GM18520 (cell line): ENCODE data around the gene CDHR3.
A peak's percentile ranks its signal among the peaks of the same experiment; 100 is the strongest.

Experiments
- ATAC-seq: cut with Tn5 transposase; IDR thresholded peaks from one replicate; pipeline ENCODE4 v1.9.1; 2021; ENCODE audit not compliant: unreplicated experiment

The CDHR3 gene

GRCh38 chr7:106062006-106062405 lies 98.9 kb downstream of the CDHR3 start:
- peak; percentile 2 for ATAC-seq

GRCh38 chr7:106062521-106062931 lies 99.5 kb downstream of the CDHR3 start:
- no peak for ATAC-seq

GRCh38 chr7:106063024-106063423 lies 100.0 kb downstream of the CDHR3 start:
- ATAC-seq, result no peak

DNA sequence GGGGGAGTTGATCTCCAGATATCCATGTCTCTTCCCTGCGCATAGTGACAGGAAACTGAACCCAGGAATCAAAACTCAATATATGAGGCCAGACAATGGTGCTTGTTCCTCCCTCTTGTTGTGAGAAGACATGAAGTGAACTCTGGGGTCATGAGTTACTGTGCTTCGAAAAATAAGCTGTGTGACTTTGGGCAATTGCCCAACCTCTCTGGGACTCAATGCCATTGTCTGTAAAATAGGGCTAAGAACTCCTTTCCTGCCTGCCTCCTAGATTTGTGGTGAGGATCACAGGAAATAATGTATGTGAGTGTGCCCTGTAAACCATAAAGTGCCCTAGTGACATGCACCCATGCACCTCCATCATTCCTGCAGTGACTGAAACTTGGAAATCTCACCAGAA lies 100.6 kb downstream of the CDHR3 start:
- no peak for ATAC-seq

DNA sequence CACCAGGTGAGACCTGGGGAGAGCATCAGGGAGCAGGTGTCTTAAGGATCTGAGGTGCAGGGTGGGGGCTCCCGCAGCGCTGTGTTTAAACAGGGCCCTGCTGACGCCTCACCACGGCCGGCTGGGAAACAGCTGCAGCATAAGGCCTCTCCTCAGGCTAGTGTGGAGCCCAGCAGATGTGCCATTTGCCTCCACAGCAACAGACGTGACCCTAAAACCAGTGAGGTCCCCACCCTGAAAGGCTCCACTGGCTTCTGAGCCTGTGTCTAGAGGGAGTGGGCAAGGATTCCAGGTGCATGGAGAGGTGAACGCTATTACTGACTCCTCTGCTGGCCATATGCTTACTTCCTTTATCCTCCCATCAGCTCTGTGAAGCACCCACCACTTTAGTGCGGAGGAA lies 101.3 kb downstream of the CDHR3 start:
- ATAC-seq, result no peak

GRCh38 chr7:106064771-106065574 lies 101.9 kb downstream of the CDHR3 start:
- ATAC-seq, result no peak

GRCh38 chr7:106065575-106066500 lies 102.8 kb downstream of the CDHR3 start:
- no peak for ATAC-seq

DNA sequence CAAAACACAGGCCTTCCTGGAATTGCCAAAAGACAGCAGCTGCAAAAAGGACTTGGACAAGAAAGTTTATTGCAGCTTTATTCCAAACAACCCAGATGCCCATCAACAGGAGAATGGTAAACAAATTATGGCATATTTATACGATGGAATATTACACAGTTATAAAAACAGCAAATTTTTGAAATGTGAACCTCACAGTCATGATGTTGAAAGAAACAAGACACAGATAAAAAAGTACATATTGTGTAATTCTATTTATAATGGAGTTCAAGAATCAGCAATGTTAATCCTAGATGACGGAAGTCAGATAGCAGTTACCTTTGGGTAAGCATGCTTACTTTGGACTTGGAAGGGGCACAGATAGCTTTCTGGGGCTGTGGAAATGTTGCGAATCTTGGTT lies 104.6 kb downstream of the CDHR3 start:
- ATAC-seq, result no peak

DNA sequence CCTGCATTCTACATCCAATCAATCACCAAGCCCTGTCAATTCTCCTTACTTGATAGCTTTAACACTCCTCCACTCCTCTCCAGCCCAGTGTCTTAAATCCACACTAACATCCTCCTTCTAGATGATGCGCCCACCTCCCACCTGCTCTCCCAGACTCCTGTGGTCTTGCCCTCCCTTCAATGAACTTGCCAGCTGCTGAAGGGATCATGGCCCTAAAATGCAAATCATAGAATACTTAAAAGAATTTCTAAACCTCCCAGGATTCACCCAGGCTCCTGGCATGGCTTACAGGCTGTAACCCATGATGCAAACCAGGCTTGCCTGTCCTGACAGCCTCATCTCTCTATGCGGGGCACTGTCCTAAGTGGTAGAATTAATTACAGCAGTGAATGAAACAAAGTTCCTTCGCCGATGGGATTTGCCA lies 105.5 kb downstream of the CDHR3 start:
- ATAC-seq, result no peak

GRCh38 chr7:106068986-106069385 lies 105.9 kb downstream of the CDHR3 start:
- no peak for ATAC-seq

DNA sequence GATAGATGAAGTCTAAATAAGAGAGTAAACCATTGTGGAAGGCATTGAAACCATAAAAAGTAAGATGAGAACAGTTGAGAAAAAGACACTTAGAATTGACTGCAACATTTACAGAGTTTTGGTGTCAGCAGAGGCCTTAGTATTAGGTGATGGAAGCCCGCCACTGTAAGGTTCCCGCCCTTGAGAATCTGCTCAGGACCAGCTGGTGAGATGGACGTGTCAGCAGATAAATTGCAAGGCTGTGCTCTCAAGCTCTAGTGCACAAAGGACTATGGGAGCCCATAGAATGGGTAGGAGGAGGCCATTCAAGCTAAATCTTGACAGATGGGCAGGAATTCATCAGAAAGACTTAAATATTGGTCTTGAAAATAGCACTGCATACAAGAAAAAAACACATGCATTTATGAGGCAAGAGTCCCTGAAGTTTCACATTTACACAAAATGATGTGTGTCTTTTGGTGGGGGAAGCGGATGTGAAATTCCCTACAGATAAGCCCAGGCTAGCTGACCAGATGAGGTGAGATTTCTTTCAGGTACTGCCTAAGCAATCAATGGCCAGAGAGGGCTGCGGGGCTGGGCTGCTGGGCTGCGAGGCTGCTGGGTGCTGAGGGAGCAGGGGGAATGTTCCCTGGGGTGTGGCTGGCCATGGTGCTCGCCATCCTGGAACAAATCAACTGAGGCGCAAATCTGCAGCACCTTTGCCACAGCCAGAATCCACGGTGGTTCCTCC lies 106.6 kb downstream of the CDHR3 start:
- ATAC-seq, result no peak

GRCh38 chr7:106070201-106070551 lies 107.1 kb downstream of the CDHR3 start:
- no peak for ATAC-seq

- ATAC-seq, result no peak
Measured at GRCh38 chr7:106070567-106071254, 107.6 kb downstream of the CDHR3 start.

- peak; percentile 99 for ATAC-seq
Measured at GRCh38 chr7:106071356-106071998, 108.4 kb downstream of the CDHR3 start.

- no peak for ATAC-seq
Measured at GRCh38 chr7:106071999-106072714, 109.1 kb downstream of the CDHR3 start.

GRCh38 chr7:106072715-106073091 lies 109.6 kb downstream of the CDHR3 start:
- no peak for ATAC-seq

- no peak for ATAC-seq
Measured at GRCh38 chr7:106073701-106074100, 110.6 kb downstream of the CDHR3 start.

- ATAC-seq, result no peak
Measured at GRCh38 chr7:106074257-106074656, 111.2 kb downstream of the CDHR3 start.

DNA sequence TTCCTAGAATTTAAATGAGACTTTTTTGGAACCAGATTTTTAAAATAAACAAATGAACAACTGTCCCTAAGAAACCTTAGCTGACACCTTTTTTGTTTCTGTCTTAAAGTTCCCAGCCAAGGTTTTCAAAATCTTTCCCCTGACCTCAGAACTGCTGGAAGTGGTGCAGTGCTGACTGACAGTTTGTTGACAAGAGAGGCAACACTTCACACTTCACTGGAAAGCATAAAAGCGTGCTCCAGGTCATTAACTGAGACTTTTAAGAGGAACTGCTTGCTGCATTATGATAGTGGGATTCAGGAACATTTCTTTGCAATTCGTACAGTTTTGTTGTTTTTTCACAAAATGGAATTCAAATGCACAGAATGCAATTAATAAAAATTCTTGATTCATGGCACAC lies 112.9 kb downstream of the CDHR3 start:
- ATAC-seq, result no peak

DNA sequence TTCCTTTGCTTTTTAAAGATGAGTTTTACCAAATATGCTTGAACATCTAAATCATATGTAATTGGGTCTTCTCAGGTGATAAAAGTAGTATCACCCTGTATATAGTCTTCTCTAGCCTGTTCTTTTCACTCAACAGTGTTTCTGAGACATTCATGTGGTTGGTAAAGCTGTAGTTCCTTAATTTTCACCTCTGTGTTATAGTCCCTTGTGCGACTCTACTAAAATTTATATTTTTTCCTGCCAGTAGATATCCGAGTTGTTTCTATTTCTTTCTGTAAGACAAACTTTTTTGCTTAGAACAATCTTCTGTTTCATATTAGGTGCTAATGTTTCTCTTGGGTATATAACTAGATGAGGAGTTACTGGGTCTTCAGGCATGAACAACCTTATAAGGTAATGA lies 113.5 kb downstream of the CDHR3 start:
- ATAC-seq, result no peak
